Prostate gland (tissue), 2 donors: ENCODE measurements around the gene CEP55. TPM values are rescaled to one million over a fixed set of nuclear protein-coding genes. Genes with fewer than 3 reads are reported as not detected.

ENCODE experiments used
- DNase-seq: peaks from one replicate; pipeline ENCODE4 v3.0.0-alpha.2; 2019; ENCODE audit warnings: low spot score
- H3K27ac ChIP-seq, 2 donors: fragments of 200-600 bp; sonication (generic); 2 replicates each; pipeline ENCODE4 v1.5.1; 2017 to 2019
- H3K27me3 ChIP-seq: fragments of 200-600 bp; sonication (generic); replicated peaks from 2 replicates; pipeline ENCODE4 v1.5.1; 2019; ENCODE audit not compliant: insufficient read depth
- H3K36me3 ChIP-seq, 2 donors: fragments of 200-600 bp; sonication (generic); 1 replicate in 1 of 2; 2 replicates in 1 of 2; pipeline versions ENCODE4 v1.5.1 to v1.8.1; 2017 to 2019
- H3K4me1 ChIP-seq: fragments of 200-600 bp; sonication (generic); replicated peaks from 2 replicates; pipeline ENCODE4 v1.5.1; 2019
- H3K4me3 ChIP-seq, 2 donors: fragments of 200-600 bp; sonication (generic); 2 replicates each; pipeline ENCODE4 v1.5.1; 2017 to 2019
- H3K9me3 ChIP-seq: fragments of 200-600 bp; sonication (generic); 2 replicates; pipeline ENCODE4 v1.5.1; 2017
- CTCF ChIP-seq, 4 experiments: fragments of 200-600 bp in 2 of 4; fragments of 450-650 bp in 2 of 4; sonication (generic) in 2 of 4; IDR thresholded peaks; 1 replicate in 3 of 4; 2 replicates in 1 of 4; pipeline ENCODE4 v1.5.1; 2016 to 2019; ENCODE audit warnings: antibody characterized with exemption in 4 of 4, mild to moderate bottlenecking in 2 of 4, moderate library complexity in 2 of 4
- POLR2A ChIP-seq: fragments of 450-650 bp; IDR thresholded peaks from one replicate; pipeline ENCODE4 v1.6.1; 2016; ENCODE audit warnings: antibody characterized with exemption, mild to moderate bottlenecking
- POLR2AphosphoS5 ChIP-seq: sonication (generic); formaldehyde crosslinking; IDR thresholded peaks from one replicate; pipeline ENCODE4 v1.6.1; 2017; ENCODE audit warnings: antibody characterized with exemption
- WGBS: methylation state at CpG from one replicate; pipeline ENCODE4 v1.1.5; 2018; 5-methylcytosine and 5-hydroxymethylcytosine counted together
- intact Hi-C: fragments of 100-400 bp; cut with DNase I; formaldehyde crosslinking; loops from one replicate; pipeline ENCODE4 v1.14.2; 2022
- total RNA-seq, 2 donors: library from RNA; depleted of rRNA; stranded (reverse); fragments of >200 nt; gene quantifications; one replicate each; pipeline ENCODE4 v1.1.0, GENCODE V29; 2016

The CEP55 gene
- total RNA-seq, 2 donors from 2014 or later, result 0.14 to 4.7 TPM

GRCh38 chr10:93478873-93479272, 17.5 kb upstream of the CEP55 start:
- Histone ChIP-seq H3K36me3 (no peaks in the 10 kb centered on the region), H3K4me1 (no peaks in the 10 kb centered on the region), H3K9me3 (no peaks in the 10 kb centered on the region), H3K27ac (peak overlapping the region; percentile 5 to 10), H3K27me3 (no peaks in the 10 kb centered on the region), H3K4me3 (no peak overlapping the region)
- DNase-seq, result no peak
- WGBS, result 68% methylated on average over 6 of the region's 6 CpGs
- intact Hi-C loops, result no loop called here
- TF ChIP-seq POLR2AphosphoS5, result no peak
- no peak for TF ChIP-seq CTCF (IDR thresholded peaks at IDR 0.05)

- no peaks in the 10 kb centered on the region for H3K9me3 ChIP-seq
- 3% methylated on average over 7 of the region's 7 CpGs for WGBS
- DNase-seq, result no peak
- peak overlapping the region; percentile 88 for H3K27ac ChIP-seq
- H3K27me3 ChIP-seq, result no peaks in the 10 kb centered on the region
- H3K4me1 ChIP-seq, result no peaks in the 10 kb centered on the region
- intact Hi-C loops, result loop anchor here (1.0 to 2.0 kb wide), 3 partner anchors 19 to 104 kb away; no protein-coding TSS in a partner anchor
- H3K36me3 ChIP-seq, result no peaks in the 10 kb centered on the region
- TF ChIP-seq CTCF (IDR thresholded peaks at IDR 0.05), result no peak
- no peak for TF ChIP-seq POLR2A
- TF ChIP-seq POLR2AphosphoS5, result no peak
- peak overlapping the region; percentile 35 to 44 for H3K4me3 ChIP-seq
Observed at GRCh38 chr10:93481637-93482144, 14.7 kb upstream of the CEP55 start.

GRCh38 chr10:93482145-93482834, 14.1 kb upstream of the CEP55 start, which contains the start of gene MYOF:
Gene MYOF (minus strand): TSS chr10:93482334. CDS start chr10:93482194, 140 bp downstream.
- H3K27me3 ChIP-seq, result no peaks in the 10 kb centered on the region
- intact Hi-C loops, result loop anchor here (1.0 kb wide), 1 partner anchor 105 kb away; no protein-coding TSS in a partner anchor
- DNase-seq, result peak; percentile 70
- H3K36me3 ChIP-seq, result no peaks in the 10 kb centered on the region
- H3K9me3 ChIP-seq, result no peaks in the 10 kb centered on the region
- peak within 1 kb of the TSS; percentile 88 for H3K27ac ChIP-seq
- H3K4me1 ChIP-seq, result no peaks in the 10 kb centered on the region
- WGBS, result under 1% methylated on average over 27 of the region's 27 CpGs
- TF ChIP-seq POLR2AphosphoS5, result peak; percentile 62
- peak; percentile 5 to 79 (median 64) for TF ChIP-seq CTCF (IDR thresholded peaks at IDR 0.05)
- peak; percentile 70 for TF ChIP-seq POLR2A
- H3K4me3 ChIP-seq, result peak within 1 kb of the TSS; percentile 35 to 44

GRCh38 chr10:93485690-93486089, 10.7 kb upstream of the CEP55 start:
- 52% methylated on average over 1 of the region's 1 CpG for WGBS
- no peaks in the 10 kb centered on the region for H3K36me3 ChIP-seq
- no peaks in the 10 kb centered on the region for H3K9me3 ChIP-seq
- intact Hi-C loops, result no loop called here
- H3K27me3 ChIP-seq, result no peaks in the 10 kb centered on the region
- no peak for TF ChIP-seq POLR2AphosphoS5
- no peak for TF ChIP-seq CTCF (IDR thresholded peaks at IDR 0.05)
- no peak for TF ChIP-seq POLR2A
- no peak for DNase-seq
- H3K27ac ChIP-seq, result no peak overlapping the region
- no peak overlapping the region for H3K4me3 ChIP-seq
- H3K4me1 ChIP-seq, result no peaks in the 10 kb centered on the region
